HG02678 (cell line): ENCODE results near the gene ATXN3L.

ENCODE experiments used
- ATAC-seq: cut with Tn5 transposase; IDR thresholded peaks from one replicate; pipeline ENCODE4 v1.9.1; 2021; ENCODE audit warnings: mild to moderate bottlenecking, moderate library complexity; ENCODE audit not compliant: unreplicated experiment

Gene ATXN3L

GRCh38 chrX:13319953-13320352, at the start of gene ATXN3L:
Gene ATXN3L (minus strand): TSS chrX:13320053. CDS start chrX:13319934, 119 bp downstream.
- ATAC-seq = no peak

GRCh38 chrX:13369256-13370030, 49.6 kb upstream of the ATXN3L start:
- no peak for ATAC-seq

GRCh38 chrX:13367950-13368349, 48.1 kb upstream of the ATXN3L start:
- no peak for ATAC-seq

DNA sequence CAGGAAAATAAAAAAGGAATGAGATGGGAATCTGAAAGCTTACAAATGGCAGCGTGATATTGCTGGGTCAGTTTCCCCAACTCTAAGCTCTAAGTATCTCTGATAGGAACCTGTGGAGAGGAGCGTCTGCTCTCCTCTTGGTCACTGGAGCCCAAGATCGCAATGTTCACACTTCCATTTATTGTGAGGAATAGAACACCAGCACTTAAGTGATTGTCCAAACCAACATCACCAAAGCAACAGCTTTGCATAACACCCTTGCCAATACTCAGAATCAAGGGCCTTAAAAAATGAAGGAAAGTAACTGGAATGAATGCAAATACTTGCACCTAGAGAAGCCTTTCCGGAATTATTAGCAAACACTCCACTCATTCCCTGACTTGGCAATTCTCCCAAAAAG, 46.8 kb upstream of the ATXN3L start:
- no peak for ATAC-seq

DNA sequence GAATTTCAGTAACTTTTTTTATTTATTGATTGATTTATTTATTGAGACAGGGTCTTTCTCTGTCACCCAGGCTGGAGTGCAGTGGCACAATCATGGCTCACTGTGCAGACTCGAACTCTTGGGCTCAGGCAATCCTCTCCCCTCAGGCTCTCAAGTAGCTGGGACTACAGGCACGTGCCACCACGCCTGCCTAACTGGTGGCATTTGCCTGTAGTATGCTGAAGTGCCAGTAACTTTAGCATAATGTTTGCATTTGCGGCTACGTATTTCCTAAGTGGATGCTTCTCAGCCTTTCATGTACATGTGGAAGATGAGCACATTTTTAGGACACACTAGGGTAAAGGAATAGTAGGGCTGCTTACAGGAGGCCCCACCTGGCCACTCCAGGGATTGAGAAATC, 45.3 kb upstream of the ATXN3L start:
- ATAC-seq = no peak

- no peak for ATAC-seq
Observed at GRCh38 chrX:13364230-13364857, 44.5 kb upstream of the ATXN3L start.

GRCh38 chrX:13360146-13360545, 40.3 kb upstream of the ATXN3L start:
- no peak for ATAC-seq

GRCh38 chrX:13357925-13358324, 38.1 kb upstream of the ATXN3L start:
- no peak for ATAC-seq

GRCh38 chrX:13346646-13347045, 26.8 kb upstream of the ATXN3L start:
- ATAC-seq = no peak

- no peak for ATAC-seq
Observed at GRCh38 chrX:13345438-13345837, 25.6 kb upstream of the ATXN3L start.

- no peak for ATAC-seq
Observed at GRCh38 chrX:13345037-13345436, 25.2 kb upstream of the ATXN3L start.

DNA sequence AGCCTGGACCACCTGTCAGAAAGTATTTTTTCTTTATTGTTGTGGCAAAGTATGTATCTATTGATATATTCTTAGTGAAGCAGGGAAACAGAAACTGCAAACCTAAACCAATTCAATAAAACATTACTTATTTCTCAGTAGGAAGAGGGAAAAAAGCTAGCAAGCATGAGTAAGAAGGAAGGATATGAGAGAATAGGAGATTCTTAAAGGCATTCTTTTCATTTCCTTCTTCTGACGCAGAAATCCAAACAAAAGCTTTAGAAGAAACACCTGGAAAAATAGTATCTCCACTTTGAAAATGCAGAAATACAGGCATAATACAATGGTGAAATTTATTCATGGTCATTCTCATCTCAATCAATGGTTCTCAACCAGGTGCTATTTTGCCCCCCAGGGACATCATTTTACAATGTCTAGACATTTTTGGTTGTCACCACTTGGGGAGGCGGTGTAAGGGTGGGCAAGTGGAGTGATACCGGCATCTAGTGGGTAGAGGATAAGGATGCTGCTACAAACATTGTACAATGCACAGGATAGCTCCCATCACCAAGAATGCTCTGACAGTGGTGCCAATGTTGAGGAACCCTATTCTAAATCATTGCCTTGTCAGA, 21.7 kb upstream of the ATXN3L start:
- no peak for ATAC-seq

DNA sequence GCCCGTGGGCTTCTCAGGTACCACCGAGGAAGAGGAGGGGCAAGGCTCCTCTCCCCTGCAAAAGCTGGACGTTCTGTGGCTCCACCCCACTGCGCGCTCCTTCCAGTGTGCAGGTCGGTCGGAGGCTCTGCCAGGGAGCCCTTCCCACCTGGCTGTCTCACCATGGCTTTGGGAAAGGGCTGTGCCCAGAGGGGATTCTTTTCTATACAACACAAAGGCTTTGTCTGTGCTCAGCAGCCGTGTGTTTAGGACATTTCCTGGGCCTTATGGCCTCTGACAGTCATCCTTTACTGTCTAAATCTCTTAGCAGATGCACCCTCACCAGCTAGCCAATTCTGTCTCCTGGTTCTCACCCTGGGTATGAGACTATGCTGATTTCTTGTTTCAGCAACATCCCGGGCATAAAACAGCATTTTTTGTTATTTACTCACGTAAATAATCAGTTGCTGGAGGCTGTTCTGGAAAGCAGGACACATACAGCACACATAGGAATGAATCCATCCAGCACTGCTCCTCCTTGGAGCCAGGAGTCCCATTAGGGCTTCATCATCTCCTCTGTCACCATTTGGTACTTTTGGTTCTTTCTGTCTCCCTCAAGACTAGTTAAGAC, 20.4 kb upstream of the ATXN3L start:
- ATAC-seq = no peak

DNA sequence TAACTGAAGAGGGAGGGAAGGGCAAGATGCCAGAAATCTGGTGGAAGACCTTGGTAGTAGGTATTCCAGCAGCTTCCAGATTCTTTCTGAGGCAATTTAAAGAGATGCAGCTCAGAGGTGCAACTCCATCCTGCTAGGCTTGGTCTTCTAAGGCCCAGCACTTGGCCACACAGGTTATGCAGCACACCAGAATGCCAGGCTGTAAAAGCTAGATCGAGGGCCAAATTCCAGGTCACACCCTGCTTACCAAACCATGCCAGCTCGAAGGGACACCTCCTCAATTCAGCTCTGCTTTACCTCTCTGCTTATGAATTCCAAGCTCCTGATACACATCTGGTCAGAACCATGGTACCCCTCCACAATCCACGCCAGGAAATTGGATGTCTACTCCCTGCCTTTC, 19.8 kb upstream of the ATXN3L start:
- no peak for ATAC-seq

DNA sequence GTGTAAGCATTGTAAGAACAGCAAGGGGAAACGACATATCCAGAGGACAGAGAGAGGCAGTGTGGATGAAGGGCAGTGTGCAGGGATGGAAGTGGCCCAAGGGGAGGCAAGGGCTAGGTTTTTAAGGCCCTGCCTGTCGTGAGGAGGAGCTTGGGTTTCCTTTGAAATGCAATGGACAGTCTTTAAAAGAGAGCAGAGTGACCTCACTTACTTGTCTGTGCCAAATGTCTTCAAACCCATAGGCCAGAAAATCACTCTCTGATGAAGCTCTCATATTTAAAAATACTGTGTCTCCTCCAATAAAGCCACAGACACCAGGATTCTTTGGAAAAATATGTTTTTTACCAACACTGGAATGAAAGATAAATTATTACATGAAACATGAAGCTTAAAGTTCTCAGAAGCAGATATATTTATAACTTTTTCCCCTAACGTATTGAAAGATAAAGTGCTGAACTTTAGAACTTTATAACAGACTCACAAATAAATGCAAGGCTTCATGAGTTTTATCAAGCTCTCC, 19.2 kb upstream of the ATXN3L start:
- ATAC-seq = no peak

GRCh38 chrX:13334491-13334890, 14.6 kb upstream of the ATXN3L start:
- ATAC-seq = no peak

GRCh38 chrX:13330446-13330845, 10.6 kb upstream of the ATXN3L start:
- ATAC-seq = no peak

DNA sequence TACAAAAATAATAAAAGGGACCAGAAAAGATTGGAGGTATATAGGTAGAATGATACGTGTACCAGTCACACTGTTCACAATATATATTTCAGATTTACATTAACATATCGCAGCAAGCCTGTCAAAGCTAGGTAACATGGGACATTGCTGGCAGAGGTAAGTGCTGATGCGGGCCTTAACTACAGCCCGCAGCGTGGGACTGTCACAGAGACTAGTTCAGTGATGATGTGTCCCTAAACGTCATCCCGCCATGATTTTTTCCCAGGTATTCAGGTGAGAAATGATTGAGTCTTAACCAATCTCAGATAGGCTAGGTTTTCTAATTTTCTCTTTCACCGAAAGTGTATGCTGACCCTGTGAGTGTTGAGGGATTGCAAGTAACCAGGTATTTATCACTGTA, 7.8 kb upstream of the ATXN3L start:
- no peak for ATAC-seq

DNA sequence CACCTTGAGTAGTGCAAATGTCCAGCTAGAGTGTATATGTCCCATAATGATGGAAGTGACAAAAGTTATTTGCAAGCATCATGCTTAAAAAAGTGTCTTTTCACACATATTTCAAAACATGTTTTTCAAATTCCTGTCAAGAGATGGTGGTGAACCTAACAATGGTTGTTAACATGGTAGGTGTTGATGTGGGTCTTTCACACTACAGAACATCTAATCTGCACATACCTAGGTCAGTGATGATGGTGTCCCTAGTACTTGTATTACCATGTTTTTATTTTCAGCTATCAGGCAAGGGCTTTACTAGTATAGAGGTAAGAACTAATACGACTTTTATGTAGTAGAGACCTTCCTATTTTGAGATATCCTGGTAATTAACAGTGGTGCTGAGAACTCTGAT, 3.4 kb upstream of the ATXN3L start:
- ATAC-seq = no peak

GRCh38 chrX:13317366-13317765, 2.5 kb downstream of the ATXN3L start:
- ATAC-seq = no peak

GRCh38 chrX:13311560-13311959, 8.3 kb downstream of the ATXN3L start:
- no peak for ATAC-seq

DNA sequence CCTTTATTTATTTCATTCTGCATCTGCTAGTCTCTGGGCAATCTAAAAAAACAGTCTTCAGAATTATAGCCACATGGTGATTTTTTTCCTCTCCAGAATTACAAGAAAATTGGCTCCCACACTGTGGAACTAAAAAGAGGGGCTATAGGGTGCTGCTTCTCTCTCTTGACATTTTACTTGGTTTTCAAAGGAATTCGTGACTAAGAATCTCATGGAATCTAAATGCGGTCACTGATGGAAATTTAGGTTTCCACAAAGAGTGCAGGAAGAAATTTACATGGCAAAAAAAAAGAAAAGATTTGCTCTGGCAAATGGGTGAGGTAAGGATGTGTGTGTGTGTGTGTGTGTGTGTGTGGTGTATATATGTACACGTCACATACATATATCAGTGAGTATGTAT, 10.2 kb downstream of the ATXN3L start:
- ATAC-seq = no peak
